Osteoblast (primary cell): Measurements from ENCODE around the gene FAM219A. TPM values are rescaled to one million over a fixed set of nuclear protein-coding genes. Genes with fewer than 3 reads are reported as not detected.

Experiments used
- DNase-seq: peaks from one replicate; pipeline ENCODE4 v3.0.0; 2011; ENCODE audit warnings: low spot score, mixed read lengths; ENCODE audit not compliant: insufficient read length; ENCODE audit errors: missing footprints
- H2AFZ ChIP-seq: 2 replicates; pipeline ENCODE4 v1.6.0; 2011; ENCODE audit warnings: mild to moderate bottlenecking, low read length
- H3K27ac ChIP-seq: 2 replicates; pipeline ENCODE4 v1.5.1; 2011; ENCODE audit warnings: mild to moderate bottlenecking, low read depth, low read length, moderate library complexity
- H3K27me3 ChIP-seq: 2 replicates; pipeline ENCODE4 v1.6.0; 2012; ENCODE audit warnings: mild to moderate bottlenecking, control low read depth, inconsistent platforms, low read length, moderate library complexity; ENCODE audit not compliant: insufficient read depth
- H3K36me3 ChIP-seq: 2 replicates; pipeline ENCODE4 v1.5.1; 2011; ENCODE audit warnings: mild to moderate bottlenecking, low read length, control low read depth, moderate library complexity; ENCODE audit not compliant: insufficient read depth
- H3K4me1 ChIP-seq: 2 replicates; pipeline ENCODE4 v1.5.1; 2011; ENCODE audit warnings: mild to moderate bottlenecking, low read length, control low read depth, moderate library complexity; ENCODE audit not compliant: insufficient read depth
- H3K4me2 ChIP-seq: 2 replicates; pipeline ENCODE4 v1.6.0; 2011; ENCODE audit warnings: mild to moderate bottlenecking, low read length; ENCODE audit not compliant: insufficient read depth
- H3K4me3 ChIP-seq: fragments of 200-600 bp; sonication (generic); 3 replicates; pipeline ENCODE4 v1.5.1; 2012; ENCODE audit warnings: mild to moderate bottlenecking, low read length, inconsistent platforms; ENCODE audit not compliant: insufficient read depth
- H3K79me2 ChIP-seq: 2 replicates; pipeline ENCODE4 v1.6.0; 2012; ENCODE audit warnings: mild to moderate bottlenecking, low read length, control low read depth, inconsistent platforms; ENCODE audit not compliant: insufficient read depth
- H3K9me3 ChIP-seq: 2 replicates; pipeline ENCODE4 v1.5.1; 2011; ENCODE audit warnings: low read depth, low read length, control low read depth
- H4K20me1 ChIP-seq: 2 replicates; pipeline ENCODE4 v1.6.0; 2012; ENCODE audit warnings: mild to moderate bottlenecking, low read length, control low read depth; ENCODE audit not compliant: insufficient read depth
- total RNA-seq: library from RNA; depleted of rRNA; stranded (reverse); fragments of >200 nt; gene quantifications from 2 replicates; pipeline ENCODE4 v1.2.3, GENCODE V29; 2012
- TF ChIP-seq, protein P1 (sequence below): IDR thresholded peaks from 2 replicates; pipeline ENCODE4 v1.5.1; 2011; ENCODE audit warnings: mild to moderate bottlenecking, low read depth, low read length, moderate library complexity; ENCODE audit errors: extremely low read depth

FAM219A gene
- total RNA-seq, 1 donor: 9.4 TPM

DNA sequence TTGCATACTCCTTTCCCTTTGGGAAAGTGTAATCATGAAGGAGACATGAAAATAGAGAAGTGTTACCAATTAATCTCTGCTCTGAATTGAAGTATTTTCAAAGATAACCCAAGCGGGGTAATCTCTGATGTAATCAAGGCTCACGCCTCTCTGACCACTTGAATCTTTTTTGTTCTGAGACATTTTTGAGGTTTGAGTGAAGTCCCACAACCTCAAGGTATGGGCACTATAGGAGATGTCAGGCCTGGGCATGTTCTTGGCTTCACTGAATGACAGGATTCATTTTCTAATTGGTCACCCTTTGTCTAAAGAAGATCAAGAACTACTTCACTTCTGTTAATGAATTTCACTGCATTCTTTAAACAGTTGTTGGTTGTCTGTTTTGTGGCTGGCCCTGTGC is 40.7 kb upstream of the FAM219A start:
- no peaks in the 10 kb centered on the region for H3K79me2 ChIP-seq
- H4K20me1 ChIP-seq: no peaks in the 10 kb centered on the region
- H3K27me3 ChIP-seq: peaks cover 18% of the 10 kb centered on the region
- H3K27ac ChIP-seq: no peak overlapping the region
- H2AFZ ChIP-seq: no peak overlapping the region
- TF ChIP-seq, protein P1, sequence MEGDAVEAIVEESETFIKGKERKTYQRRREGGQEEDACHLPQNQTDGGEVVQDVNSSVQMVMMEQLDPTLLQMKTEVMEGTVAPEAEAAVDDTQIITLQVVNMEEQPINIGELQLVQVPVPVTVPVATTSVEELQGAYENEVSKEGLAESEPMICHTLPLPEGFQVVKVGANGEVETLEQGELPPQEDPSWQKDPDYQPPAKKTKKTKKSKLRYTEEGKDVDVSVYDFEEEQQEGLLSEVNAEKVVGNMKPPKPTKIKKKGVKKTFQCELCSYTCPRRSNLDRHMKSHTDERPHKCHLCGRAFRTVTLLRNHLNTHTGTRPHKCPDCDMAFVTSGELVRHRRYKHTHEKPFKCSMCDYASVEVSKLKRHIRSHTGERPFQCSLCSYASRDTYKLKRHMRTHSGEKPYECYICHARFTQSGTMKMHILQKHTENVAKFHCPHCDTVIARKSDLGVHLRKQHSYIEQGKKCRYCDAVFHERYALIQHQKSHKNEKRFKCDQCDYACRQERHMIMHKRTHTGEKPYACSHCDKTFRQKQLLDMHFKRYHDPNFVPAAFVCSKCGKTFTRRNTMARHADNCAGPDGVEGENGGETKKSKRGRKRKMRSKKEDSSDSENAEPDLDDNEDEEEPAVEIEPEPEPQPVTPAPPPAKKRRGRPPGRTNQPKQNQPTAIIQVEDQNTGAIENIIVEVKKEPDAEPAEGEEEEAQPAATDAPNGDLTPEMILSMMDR: no peak
- DNase-seq: no peak
- H3K9me3 ChIP-seq: no peaks in the 10 kb centered on the region
- no peaks in the 10 kb centered on the region for H3K36me3 ChIP-seq
- no peak overlapping the region for H3K4me2 ChIP-seq
- H3K4me3 ChIP-seq: no peak overlapping the region
- peaks cover 6% of the 10 kb centered on the region for H3K4me1 ChIP-seq

DNA sequence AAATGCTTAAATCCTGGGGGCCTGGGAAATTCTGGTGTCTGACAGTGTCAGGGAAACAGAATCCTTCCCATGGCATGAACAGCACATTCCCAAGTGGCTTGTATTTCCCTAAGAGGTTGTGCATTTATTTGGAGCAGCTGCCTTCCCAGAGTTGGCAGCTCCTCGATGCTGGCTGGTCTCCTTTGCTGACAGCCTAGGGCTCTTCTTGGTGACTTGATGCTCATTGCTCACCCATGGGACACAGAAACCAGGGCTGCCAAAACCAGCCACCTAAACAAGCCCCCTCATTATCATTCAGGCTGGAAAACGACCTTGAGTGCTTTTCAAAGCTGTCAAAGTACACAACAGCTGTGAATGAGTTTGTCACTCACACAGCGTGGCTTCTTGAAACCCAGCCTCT is 40.2 kb upstream of the FAM219A start:
- Histone ChIP-seq H4K20me1 (no peaks in the 10 kb centered on the region), H3K4me3 (no peak overlapping the region), H3K79me2 (no peaks in the 10 kb centered on the region), H3K4me1 (peaks cover 6% of the 10 kb centered on the region), H2AFZ (no peak overlapping the region), H3K27me3 (peaks cover 13% of the 10 kb centered on the region), H3K27ac (no peak overlapping the region), H3K9me3 (no peaks in the 10 kb centered on the region), H3K4me2 (no peak overlapping the region), H3K36me3 (no peaks in the 10 kb centered on the region)
- no peak for DNase-seq
- TF ChIP-seq, protein P1: no peak

DNA sequence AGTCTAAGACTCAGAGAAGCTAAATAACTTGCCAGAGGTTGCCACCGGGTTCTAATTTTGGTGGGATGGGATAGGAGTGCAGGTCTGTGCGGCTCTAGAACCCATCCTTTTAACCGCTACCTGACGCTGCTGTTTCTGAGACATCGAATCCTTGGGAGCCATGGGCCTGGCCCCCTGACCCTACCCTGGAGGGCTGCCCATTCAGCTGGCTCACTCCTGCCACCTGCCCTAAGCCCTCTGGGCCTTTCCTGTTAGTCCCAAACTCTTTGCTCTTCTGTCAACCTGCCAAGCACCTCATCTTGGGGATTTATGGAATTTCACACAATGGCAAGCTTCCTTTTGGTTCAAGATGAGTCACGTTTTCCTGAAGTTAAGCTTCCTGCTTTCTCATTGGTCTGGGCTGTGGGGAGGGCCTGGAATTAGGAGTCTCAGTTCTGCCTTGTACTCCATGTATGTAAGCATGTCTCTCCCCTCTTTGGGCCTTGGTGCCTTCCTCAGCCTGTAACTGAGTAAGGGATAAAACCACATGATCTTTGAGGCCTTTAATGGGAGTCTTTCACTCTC is 37.9 kb upstream of the FAM219A start:
- TF ChIP-seq, protein P1: no peak

DNA sequence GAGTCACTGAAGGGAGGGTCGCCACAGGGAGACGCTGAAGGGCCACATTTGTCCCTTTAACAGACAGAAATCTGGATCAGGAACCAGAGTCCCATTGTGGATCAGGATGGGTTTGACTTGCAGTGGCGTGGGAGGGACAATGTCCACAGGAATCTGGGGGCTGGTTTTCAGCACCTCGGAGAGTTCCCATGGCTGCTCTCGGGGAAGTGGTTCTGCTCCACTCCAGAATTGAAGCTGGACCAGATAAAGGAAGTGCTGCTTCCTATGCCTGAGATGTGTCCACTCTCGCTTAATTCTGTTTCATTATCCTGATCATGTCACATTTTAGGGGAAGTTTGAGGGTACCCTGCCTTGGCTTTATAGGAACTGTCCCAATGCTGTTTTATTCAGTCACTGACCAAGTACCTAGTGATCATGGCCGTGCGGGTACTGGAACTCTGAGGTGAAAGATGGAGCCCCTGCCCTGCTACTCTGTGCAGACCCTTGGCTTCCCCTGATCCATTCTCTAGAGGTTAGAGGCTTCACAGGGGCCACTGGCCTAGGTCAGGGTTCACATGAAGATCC is 35.7 kb upstream of the FAM219A start:
- no peaks in the 10 kb centered on the region for H3K79me2 ChIP-seq
- no peaks in the 10 kb centered on the region for H4K20me1 ChIP-seq
- H3K4me1 ChIP-seq: no peaks in the 10 kb centered on the region
- H3K27ac ChIP-seq: no peak overlapping the region
- H3K4me2 ChIP-seq: no peak overlapping the region
- peak; percentile 82 for DNase-seq
- peaks cover 16% of the 10 kb centered on the region for H3K27me3 ChIP-seq
- no peaks in the 10 kb centered on the region for H3K9me3 ChIP-seq
- TF ChIP-seq, protein P1: no peak
- no peak overlapping the region for H2AFZ ChIP-seq
- H3K36me3 ChIP-seq: no peaks in the 10 kb centered on the region
- no peak overlapping the region for H3K4me3 ChIP-seq

More for the DNA sequence above, 37.9 kb upstream of the FAM219A start:
- Histone ChIP-seq H3K79me2 (no peaks in the 10 kb centered on the region), H2AFZ (no peak overlapping the region), H3K4me2 (no peak overlapping the region), H3K4me1 (no peaks in the 10 kb centered on the region), H3K4me3 (no peak overlapping the region), H4K20me1 (no peaks in the 10 kb centered on the region), H3K36me3 (no peaks in the 10 kb centered on the region), H3K9me3 (no peaks in the 10 kb centered on the region), H3K27me3 (peaks cover 11% of the 10 kb centered on the region), H3K27ac (no peak overlapping the region)
- DNase-seq: no peak
